GM19238 (cell line): ENCODE measurements around the gene COL1A2.

Experiments used
- DNase-seq: peaks from one replicate; pipeline ENCODE4 v3.0.0; 2011; ENCODE audit warnings: low spot score; ENCODE audit not compliant: insufficient read length

The COL1A2 gene

GRCh38 chr7:94432817-94433216, 38.1 kb downstream of the COL1A2 start:
- no peak for DNase-seq

GRCh38 chr7:94433224-94433623, 38.5 kb downstream of the COL1A2 start:
- DNase-seq: no peak

- DNase-seq: no peak
Measured at GRCh38 chr7:94434042-94434441, 39.3 kb downstream of the COL1A2 start.

GRCh38 chr7:94436018-94436604, 41.4 kb downstream of the COL1A2 start:
- peak; percentile 33 for DNase-seq

- DNase-seq: no peak
Measured at GRCh38 chr7:94436700-94437099, 42.0 kb downstream of the COL1A2 start.

DNA sequence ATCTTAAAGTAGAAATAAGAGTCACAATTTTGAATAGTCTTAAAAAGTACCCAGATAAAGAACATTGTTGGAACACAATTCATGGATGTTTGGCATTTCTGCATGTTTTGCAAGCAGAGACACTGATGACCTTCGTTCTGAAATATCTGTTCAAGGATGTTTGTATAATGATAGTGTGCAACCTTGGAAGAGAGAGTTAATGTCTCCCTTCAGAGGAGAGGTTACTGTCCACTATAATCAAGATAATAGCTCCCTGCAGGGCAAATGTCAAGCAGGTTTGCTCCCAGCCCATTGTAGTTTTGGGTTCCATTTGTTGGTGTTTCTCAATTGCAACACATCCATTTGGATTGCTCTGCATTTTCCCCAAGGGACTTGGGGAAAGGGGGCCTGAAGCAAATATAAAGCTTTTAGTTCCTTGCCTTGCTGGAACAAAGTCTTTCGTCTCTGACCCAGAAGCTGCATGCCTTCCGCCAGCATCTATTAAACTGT, 45.2 kb downstream of the COL1A2 start:
- no peak for DNase-seq

- DNase-seq: no peak
Measured at GRCh38 chr7:94440451-94441039, 45.9 kb downstream of the COL1A2 start.

- DNase-seq: no peak
Measured at GRCh38 chr7:94441138-94441537, 46.4 kb downstream of the COL1A2 start.

DNA sequence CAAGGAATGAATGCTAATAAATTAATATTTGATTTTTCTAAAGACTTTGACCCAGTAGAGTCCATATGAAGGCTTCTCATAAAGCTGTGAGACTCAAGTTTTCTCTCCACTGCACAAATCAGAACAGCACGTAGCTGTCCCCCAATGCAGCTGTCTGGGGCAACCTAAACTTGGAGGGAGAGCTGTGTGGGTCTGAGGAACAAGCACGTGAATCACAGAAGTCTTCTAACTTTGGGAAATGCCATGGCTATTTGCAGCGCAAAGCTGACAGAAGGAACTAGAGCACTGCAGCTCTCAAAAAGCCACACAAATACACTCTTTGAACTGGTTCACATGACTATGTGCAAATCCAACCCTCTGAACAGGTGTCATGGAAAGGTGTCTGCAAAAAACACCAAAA, 47.9 kb downstream of the COL1A2 start:
- no peak for DNase-seq

- no peak for DNase-seq
Measured at GRCh38 chr7:94444813-94445212, 50.1 kb downstream of the COL1A2 start.

DNA sequence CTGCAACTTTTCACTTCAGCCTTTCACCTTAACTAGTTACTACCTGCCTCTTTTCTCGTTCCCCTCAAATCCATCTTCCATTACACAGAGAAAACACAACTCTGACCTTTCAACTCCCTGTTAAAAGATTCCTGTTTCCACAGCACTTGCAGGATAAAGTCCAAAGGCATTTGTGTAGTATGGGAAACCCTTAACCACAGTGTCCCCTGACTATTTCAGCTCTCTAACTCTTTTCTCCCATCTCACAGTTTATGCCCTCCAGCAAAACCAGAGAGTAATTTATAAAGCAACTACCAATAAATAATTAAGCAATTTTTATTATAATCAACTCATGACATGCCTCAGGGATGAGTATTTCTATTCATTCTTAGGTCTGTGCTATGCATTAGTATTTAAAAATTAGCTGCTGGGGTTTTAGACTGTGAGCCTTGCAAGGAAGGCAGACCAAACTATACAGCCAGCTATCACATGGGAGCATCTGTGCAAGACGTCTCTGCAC, 51.0 kb downstream of the COL1A2 start:
- DNase-seq: no peak

DNA sequence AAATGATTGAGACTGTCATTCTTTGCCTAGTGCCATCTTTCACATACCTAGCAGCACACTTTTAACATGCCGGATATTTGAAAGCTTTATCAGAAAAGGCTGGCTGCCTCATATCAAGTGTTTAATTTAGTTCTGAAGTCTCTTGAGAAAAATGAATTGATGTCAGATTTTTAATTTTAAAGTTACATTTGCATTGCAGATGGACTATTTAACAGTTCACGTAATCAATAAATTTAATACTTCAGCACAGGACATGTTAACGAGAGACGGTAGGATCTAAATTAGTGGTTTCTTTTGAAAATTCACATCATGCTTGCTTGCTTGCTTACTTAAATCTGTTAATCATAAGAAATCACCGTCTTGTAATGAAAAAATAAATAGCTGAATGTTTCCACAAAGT, 51.6 kb downstream of the COL1A2 start:
- DNase-seq: no peak

DNA sequence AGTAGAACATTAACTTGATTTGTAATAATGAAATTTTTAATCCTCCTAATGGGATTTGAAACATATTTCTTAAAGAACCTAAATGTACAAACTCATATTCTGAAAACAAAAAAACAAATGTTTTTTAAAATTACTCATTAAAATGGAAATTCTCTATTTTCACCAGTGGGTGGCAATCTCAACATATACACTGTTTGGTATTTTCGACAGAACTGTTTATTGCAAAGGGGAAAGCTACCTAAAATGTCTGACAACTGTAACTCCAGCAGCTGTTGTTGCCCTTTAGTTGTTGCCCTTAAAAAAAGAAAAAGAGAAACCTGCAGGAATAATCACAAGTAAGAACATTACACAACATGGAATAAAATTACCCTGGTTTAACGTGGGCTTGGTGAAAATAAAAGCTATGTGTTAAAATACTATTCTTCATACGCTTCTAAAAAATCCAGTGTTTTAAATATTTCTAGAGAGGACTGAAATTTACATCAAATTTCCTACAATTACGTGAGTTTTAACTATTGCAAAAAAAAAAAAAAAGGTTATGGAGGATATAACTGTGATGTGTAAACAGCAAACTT, 54.5 kb downstream of the COL1A2 start:
- DNase-seq: no peak

DNA sequence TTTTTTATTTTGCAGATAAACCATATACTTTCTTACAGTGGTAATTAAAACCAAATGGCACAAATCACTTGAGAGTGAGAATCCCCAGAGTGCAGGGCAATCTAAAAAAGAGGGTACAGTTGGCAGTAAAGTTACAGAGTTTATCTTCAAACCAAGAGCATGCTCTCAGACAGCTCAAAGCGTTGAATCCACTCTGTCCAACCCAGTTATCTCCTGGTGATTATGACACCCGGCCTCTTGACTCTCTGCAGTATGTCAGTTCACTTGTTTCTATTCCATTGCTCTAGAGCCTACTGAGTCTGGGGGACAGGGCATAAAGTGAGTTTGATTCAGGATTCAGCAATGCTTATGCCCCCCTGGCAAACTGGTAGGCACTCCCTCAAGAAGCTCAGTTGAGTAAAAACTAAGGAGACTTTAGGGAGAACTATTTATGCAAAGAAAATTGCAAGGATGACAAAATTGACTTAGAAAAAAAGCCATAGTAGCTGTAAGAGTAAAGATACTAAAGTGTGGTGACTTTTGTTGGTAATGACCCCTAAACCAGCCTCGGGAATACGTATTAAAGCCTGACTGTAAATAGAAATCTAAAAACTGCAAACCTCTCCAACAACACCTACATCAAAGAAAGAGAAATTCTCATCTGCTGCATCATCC, 55.5 kb downstream of the COL1A2 start:
- no peak for DNase-seq

GRCh38 chr7:94451187-94451586, 56.5 kb downstream of the COL1A2 start:
- DNase-seq: no peak

DNA sequence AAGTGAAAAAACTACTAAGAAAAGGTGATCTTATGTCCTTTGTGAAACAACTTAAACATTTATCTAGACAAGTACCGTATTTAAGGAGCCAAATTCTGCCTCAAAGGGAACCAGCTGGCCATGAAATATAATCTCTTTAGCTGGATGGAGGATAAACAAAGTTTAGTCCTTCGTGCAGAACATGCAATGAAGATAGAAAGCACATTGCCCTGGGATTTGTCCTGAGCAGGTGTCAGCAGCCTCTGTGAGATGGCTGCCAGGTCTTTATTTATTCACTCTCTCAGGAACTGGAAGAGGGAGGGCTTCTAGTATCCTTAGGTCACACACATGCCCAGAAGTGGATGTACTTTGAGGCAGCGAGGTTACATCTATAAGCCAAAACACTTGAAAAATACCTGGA, 57.5 kb downstream of the COL1A2 start:
- DNase-seq: no peak

GRCh38 chr7:94453898-94454297, 59.2 kb downstream of the COL1A2 start:
- DNase-seq: no peak

DNA sequence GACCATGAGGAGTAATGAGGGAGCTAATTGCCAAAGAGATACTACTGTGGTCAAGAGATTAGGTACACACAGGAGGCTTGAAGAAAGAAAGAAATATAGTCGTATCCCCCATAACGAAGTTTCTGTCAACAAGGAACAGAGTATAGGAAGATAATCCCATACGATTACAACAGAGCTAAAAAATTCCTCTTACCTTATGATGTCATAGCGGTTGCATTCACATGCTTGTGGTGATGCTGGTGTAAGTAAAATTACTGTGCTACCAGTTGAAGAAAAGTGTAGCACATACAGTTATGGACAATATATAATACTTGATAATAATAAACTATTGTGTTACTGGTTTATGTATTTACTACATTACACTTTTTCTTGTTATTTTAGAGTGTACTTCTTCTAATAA, 63.3 kb downstream of the COL1A2 start:
- no peak for DNase-seq

DNA sequence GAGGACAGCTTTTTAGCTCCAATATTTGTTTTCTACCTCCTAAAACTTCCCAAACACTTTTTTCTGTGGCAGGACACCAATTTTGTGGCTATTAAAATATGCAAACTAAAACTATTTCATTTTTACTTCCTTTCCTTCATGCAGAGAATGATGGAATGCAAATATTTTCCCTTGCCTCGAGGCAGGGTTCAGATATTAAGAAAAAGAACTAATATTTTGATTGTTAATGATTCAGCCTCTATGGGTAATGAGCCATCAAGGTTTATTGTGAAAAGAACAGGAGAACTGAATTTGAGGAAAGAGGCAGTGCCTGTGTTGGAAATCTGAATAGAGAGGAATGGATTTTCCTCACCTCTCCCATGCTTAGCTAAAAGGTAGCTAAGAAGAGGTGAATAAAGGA, 71.8 kb downstream of the COL1A2 start:
- no peak for DNase-seq

DNA sequence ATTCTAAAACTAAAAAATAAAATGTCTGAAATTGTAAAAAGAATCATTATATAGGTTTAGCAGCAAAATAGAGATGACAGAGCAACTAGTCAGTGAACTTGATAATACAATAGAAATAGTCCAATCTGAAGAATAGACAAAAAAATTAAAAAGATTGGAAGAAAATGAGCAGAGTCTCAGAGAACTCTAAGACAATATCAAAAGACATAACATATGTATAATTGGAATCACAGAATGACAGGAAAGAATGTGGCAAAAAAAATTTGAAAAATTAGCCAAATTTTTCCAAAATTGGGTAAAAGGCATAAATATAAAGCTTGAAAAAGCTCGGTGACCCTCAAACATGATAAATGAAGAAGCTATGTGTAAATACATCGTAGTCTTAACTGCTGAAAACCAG, 76.9 kb downstream of the COL1A2 start:
- DNase-seq: no peak

DNA sequence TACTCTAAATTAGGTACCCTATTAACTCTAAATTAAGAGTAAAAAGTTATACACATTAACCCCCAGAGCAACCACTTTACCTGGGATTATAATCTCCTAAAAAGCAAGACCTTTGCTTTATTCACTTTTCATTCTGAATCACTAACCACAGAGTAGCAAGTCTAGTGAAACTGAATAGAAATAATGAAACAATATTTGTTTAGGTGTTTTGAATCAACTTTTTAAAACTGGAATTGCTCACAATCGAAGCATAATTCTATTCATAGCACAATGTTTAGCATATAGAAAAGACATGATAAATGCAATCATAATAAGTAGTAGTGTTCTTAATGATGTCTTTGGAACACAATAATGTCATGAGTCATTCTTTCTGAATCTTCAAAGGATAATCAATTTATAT, 77.9 kb downstream of the COL1A2 start:
- no peak for DNase-seq

DNA sequence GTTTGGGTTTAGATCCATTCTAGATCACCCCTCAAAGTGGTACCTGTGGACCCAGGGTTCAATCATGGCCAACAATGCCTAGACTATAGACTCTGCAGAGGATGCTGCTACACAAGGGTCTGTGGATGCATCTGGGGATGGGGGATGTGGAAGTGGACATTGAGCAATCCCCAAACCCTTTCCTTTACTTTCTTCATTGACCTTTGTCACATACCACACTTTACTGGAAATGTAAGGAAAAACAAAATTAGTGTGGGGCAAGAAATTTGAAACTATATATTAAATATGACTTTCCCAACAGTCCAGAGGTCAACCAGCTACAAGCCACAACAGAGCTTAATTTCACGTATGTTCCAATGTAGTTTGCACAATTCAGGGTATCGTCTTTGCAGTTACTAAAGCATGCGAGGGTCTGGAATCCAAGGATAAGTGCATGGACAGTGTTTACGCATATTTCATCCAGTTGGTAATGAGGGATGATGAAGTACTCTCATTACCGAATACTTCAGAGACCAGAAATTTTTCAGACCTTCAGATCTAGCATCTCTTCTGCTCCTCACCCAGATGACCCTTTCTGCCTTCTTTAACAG, 81.7 kb downstream of the COL1A2 start:
- no peak for DNase-seq
